ENCODE data around the gene CSK.

DNA sequence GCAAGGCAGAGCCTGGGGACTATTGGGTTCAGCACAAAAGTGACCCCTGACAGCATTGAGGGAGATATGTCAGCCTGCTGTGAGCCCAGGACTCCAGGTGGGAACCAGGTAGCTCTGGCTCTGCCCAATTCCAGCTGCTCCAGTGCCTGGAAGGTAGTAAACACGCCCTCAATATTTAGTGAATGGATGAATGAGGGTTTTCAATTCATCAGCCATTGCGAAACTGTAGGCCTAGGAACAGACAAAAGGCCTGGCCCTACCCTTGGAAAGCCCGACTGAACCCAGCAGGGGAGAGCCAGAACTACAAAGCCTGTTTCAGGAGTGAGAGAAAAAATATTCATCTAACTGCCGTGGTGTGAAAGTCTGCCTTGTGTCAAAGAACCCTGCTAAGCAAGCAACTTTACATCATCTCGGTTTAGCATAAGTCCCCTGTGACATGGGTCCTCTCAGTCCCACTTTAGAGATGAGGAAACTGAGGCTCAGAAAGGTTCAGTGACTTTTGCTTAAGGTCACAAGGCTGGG lies 8.1 kb upstream of the CSK start:
- TF ChIP-seq, protein P1, sequence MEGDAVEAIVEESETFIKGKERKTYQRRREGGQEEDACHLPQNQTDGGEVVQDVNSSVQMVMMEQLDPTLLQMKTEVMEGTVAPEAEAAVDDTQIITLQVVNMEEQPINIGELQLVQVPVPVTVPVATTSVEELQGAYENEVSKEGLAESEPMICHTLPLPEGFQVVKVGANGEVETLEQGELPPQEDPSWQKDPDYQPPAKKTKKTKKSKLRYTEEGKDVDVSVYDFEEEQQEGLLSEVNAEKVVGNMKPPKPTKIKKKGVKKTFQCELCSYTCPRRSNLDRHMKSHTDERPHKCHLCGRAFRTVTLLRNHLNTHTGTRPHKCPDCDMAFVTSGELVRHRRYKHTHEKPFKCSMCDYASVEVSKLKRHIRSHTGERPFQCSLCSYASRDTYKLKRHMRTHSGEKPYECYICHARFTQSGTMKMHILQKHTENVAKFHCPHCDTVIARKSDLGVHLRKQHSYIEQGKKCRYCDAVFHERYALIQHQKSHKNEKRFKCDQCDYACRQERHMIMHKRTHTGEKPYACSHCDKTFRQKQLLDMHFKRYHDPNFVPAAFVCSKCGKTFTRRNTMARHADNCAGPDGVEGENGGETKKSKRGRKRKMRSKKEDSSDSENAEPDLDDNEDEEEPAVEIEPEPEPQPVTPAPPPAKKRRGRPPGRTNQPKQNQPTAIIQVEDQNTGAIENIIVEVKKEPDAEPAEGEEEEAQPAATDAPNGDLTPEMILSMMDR (conservative IDR thresholded peaks at IDR 0.05; ENCODE audit: low read length), result no peak
- TF ChIP-seq EZH2phosphoT487 (IDR thresholded peaks at IDR 0.05; ENCODE audit: borderline replicate concordance, low read depth, low read length), result no peak

Measured in OCI-LY7 (cell line).